GM12864 (cell line): ENCODE results near the gene SLC16A3.

ENCODE experiments used
- DNase-seq: peaks from one replicate; pipeline ENCODE4 v3.0.0-alpha.2; 2011; ENCODE audit warnings: low read depth
- H3K4me3 ChIP-seq: 2 replicates; pipeline ENCODE4 v1.5.1; 2011; ENCODE audit warnings: mild to moderate bottlenecking, low read depth, low read length, control low read depth
- CTCF ChIP-seq: IDR thresholded peaks from 2 replicates; pipeline ENCODE4 v1.5.1; 2011; ENCODE audit warnings: low read depth, mild to moderate bottlenecking, moderate library complexity, low read length, control low read depth, inconsistent platforms; ENCODE audit errors: missing control alignments

SLC16A3 gene

GRCh38 chr17:82215095-82215971 lies 13.5 kb upstream of the SLC16A3 start:
- no peak for DNase-seq
- no peak for TF ChIP-seq CTCF
- H3K4me3 ChIP-seq, result no peak overlapping the region

GRCh38 chr17:82215972-82216300 lies 12.9 kb upstream of the SLC16A3 start:
- no peak for DNase-seq
- H3K4me3 ChIP-seq, result no peak overlapping the region
- TF ChIP-seq CTCF, result no peak

GRCh38 chr17:82216301-82217119 lies 12.3 kb upstream of the SLC16A3 start:
- TF ChIP-seq CTCF, result no peak
- DNase-seq, result peak; percentile 56
- no peak overlapping the region for H3K4me3 ChIP-seq

- no peak for TF ChIP-seq CTCF
- no peak overlapping the region for H3K4me3 ChIP-seq
- no peak for DNase-seq
Observed at GRCh38 chr17:82217120-82217529, 11.7 kb upstream of the SLC16A3 start.

GRCh38 chr17:82217530-82218204 lies 11.2 kb upstream of the SLC16A3 start:
- TF ChIP-seq CTCF, result no peak
- no peak for DNase-seq
- no peak overlapping the region for H3K4me3 ChIP-seq

GRCh38 chr17:82218349-82219075 lies 10.3 kb upstream of the SLC16A3 start:
- DNase-seq, result no peak
- no peak overlapping the region for H3K4me3 ChIP-seq
- TF ChIP-seq CTCF, result no peak
